HCT116 (cell line): ENCODE results near the gene SLC25A51. TPM values are rescaled to one million over a fixed set of nuclear protein-coding genes. Genes with fewer than 3 reads are reported as not detected.
A peak's percentile ranks its signal among the peaks of the same experiment; 100 is the strongest.

Experiments used
- ATAC-seq: fragments of 200-7000 bp; cut with Tn5 transposase; 2 replicates; pipeline ENCODE4 v1.9.1; 2020; ENCODE audit warnings: mild to moderate bottlenecking, moderate library complexity
- BruUV-seq: library from RNA; stranded (reverse); fragments of 400-500 nt; replicated peaks from 2 replicates; lab custom pipeline; 2021; lab: Mats Ljungman, UMichigan
- CTCF ChIA-PET: fragments of 300-600 bp; sonication (Branson Sonifier 250); formaldehyde crosslinking; loops from one replicate; lab custom pipeline; 2021; ENCODE audit warnings: antibody characterized with exemption; lab: Charles Lee
- POLR2A ChIA-PET: fragments of 300-600, 350-600 bp; sonication (Branson Sonifier 250); formaldehyde crosslinking; loops from one replicate; lab custom pipeline; 2021; ENCODE audit warnings: antibody characterized with exemption; lab: Charles Lee
- RAD21 ChIA-PET, 2 experiments: fragments of 300-600 bp; sonication (Branson Sonifier 250); formaldehyde crosslinking; loops; one replicate each; lab custom pipeline; 2023; ENCODE audit warnings: low total read pairs in 2 of 2; ENCODE audit not compliant: uncharacterized antibody in 2 of 2, unreplicated experiment in 2 of 2, low non-redundant PET in 1 of 2; lab: Charles Lee
- DNase-seq: peaks from one replicate; pipeline ENCODE4 v3.0.0-alpha.2; 2010; ENCODE audit warnings: low read depth, low spot score
- H2AFZ ChIP-seq: fragments of 200-600 bp; shearing (Covaris generic), sonication (generic); 2 replicates; pipeline ENCODE4 v1.6.1; 2017; ENCODE audit warnings: low read depth, mixed run types, mixed read lengths, antibody characterized with exemption, low read length; ENCODE audit not compliant: poor library complexity, severe bottlenecking
- H3K27ac ChIP-seq: 2 replicates; pipeline ENCODE4 v1.5.1; 2012; ENCODE audit warnings: low read depth, low read length
- H3K27me3 ChIP-seq: fragments of 200-600 bp; sonication (generic); 2 replicates; pipeline ENCODE4 v1.6.1; 2016; ENCODE audit warnings: mixed run types, low read length, mixed read lengths; ENCODE audit not compliant: insufficient read depth
- H3K36me3 ChIP-seq, 2 experiments: fragments of 200-500 bp in 1 of 2; fragments of 200-600 bp in 1 of 2; sonication (Bioruptor generic) in 1 of 2; sonication (generic) in 1 of 2; 2 replicates each; pipeline versions ENCODE4 v1.5.1 to v1.6.1; 2014 to 2016; ENCODE audit warnings: low read length in 2 of 2, inconsistent platforms in 1 of 2, mixed read lengths in 1 of 2, mixed run types in 1 of 2; ENCODE audit not compliant: insufficient read depth in 2 of 2, control insufficient read depth in 1 of 2
- H3K4me1 ChIP-seq, 2 experiments: fragments of 200-600 bp in 1 of 2; sonication (generic) in 1 of 2; 2 replicates each; pipeline versions ENCODE4 v1.5.1 to v1.6.1; 2012 to 2017; ENCODE audit warnings: low read length in 2 of 2, inconsistent platforms in 1 of 2, mild to moderate bottlenecking in 1 of 2, mixed read lengths in 1 of 2, mixed run types in 1 of 2, moderate library complexity in 1 of 2; ENCODE audit not compliant: insufficient read depth in 2 of 2, control insufficient read depth in 1 of 2
- H3K4me2 ChIP-seq: fragments of 200-600 bp; sonication (generic); 2 replicates; pipeline ENCODE4 v1.6.1; 2017; ENCODE audit warnings: mixed run types, low read length, mixed read lengths
- H3K4me3 ChIP-seq, 2 experiments: fragments of 200-600 bp in 1 of 2; sonication (generic) in 1 of 2; replicated peaks in 1 of 2; 2 replicates each; pipeline ENCODE4 v1.5.1; 2011 to 2016; ENCODE audit warnings: low read length in 2 of 2, control low read depth in 1 of 2, low read depth in 1 of 2, mild to moderate bottlenecking in 1 of 2, mixed read lengths in 1 of 2, mixed run types in 1 of 2
- H3K79me2 ChIP-seq: fragments of 200-600 bp; sonication (generic); 2 replicates; pipeline ENCODE4 v1.6.1; 2017; ENCODE audit warnings: mild to moderate bottlenecking, mixed run types, low read length, moderate library complexity, mixed read lengths; ENCODE audit not compliant: insufficient read depth
- H3K9ac ChIP-seq: fragments of 200-600 bp; sonication (generic); 2 replicates; pipeline ENCODE4 v1.6.1; 2016; ENCODE audit warnings: low read length, mixed read lengths
- H3K9me2 ChIP-seq: fragments of 200-600 bp; sonication (generic), shearing (Covaris generic); 2 replicates; pipeline ENCODE4 v1.6.1; 2017; ENCODE audit warnings: mixed run types, mild to moderate bottlenecking, moderate library complexity; ENCODE audit not compliant: insufficient read depth
- H3K9me3 ChIP-seq, 2 experiments: fragments of 200-500 bp in 1 of 2; fragments of 200-600 bp in 1 of 2; sonication (Bioruptor generic) in 1 of 2; sonication (generic) in 1 of 2; 2 replicates each; pipeline ENCODE4 v1.6.1; 2014 to 2017; ENCODE audit warnings: low read length in 2 of 2, mixed read lengths in 2 of 2, inconsistent platforms in 1 of 2, low read depth in 1 of 2, mild to moderate bottlenecking in 1 of 2, mixed run types in 1 of 2, moderate library complexity in 1 of 2; ENCODE audit not compliant: control insufficient read depth in 1 of 2, insufficient read depth in 1 of 2
- H4K20me1 ChIP-seq: fragments of 200-600 bp; sonication (generic), shearing (Covaris generic); 2 replicates; pipeline ENCODE4 v1.6.1; 2017; ENCODE audit warnings: mixed run types, mild to moderate bottlenecking, moderate library complexity; ENCODE audit not compliant: insufficient read depth
- ATF3 ChIP-seq: IDR thresholded peaks from 2 replicates; pipeline ENCODE4 v1.6.1; 2012
- CEBPB ChIP-seq: IDR thresholded peaks from 2 replicates; pipeline ENCODE4 v1.6.1; 2012; ENCODE audit warnings: low read depth
- CTCF ChIP-seq, 3 experiments: fragments of 200-600 bp in 1 of 3; sonication (generic) in 1 of 3; IDR thresholded peaks in 2 of 3; conservative IDR thresholded peaks in 1 of 3; 2 replicates each; pipeline ENCODE4 v1.5.1; 2012 to 2017; ENCODE audit warnings: low read depth in 2 of 3, low read length in 2 of 3, antibody characterized with exemption in 1 of 3, borderline replicate concordance in 1 of 3, control low read depth in 1 of 3, mild to moderate bottlenecking in 1 of 3, mixed read lengths in 1 of 3, mixed run types in 1 of 3, moderate library complexity in 1 of 3; ENCODE audit not compliant: insufficient read depth in 1 of 3
- EGR1 ChIP-seq: IDR thresholded peaks from 2 replicates; pipeline ENCODE4 v1.6.1; 2012; ENCODE audit warnings: low read depth
- ELF1 ChIP-seq: IDR thresholded peaks from 2 replicates; pipeline ENCODE4 v1.6.1; 2012; ENCODE audit warnings: low read depth, borderline replicate concordance
- JUND ChIP-seq: IDR thresholded peaks from 2 replicates; pipeline ENCODE4 v1.6.1; 2012
- POLR2AphosphoS5 ChIP-seq: IDR thresholded peaks from 2 replicates; pipeline ENCODE4 v1.6.1; 2011; ENCODE audit warnings: mild to moderate bottlenecking, low read depth, low read length, moderate library complexity
- SIN3A ChIP-seq: IDR thresholded peaks from 2 replicates; pipeline ENCODE4 v1.6.1; 2012; ENCODE audit warnings: low read depth
- SP1 ChIP-seq: IDR thresholded peaks from 2 replicates; pipeline ENCODE4 v1.6.1; 2012; ENCODE audit warnings: low read depth
- TCF7L2 ChIP-seq: IDR thresholded peaks from 2 replicates; pipeline ENCODE4 v1.7.0; 2011; ENCODE audit warnings: borderline replicate concordance, inconsistent platforms; ENCODE audit not compliant: insufficient read depth, insufficient read length; ENCODE audit errors: extremely low read depth
- YY1 ChIP-seq: IDR thresholded peaks from 2 replicates; pipeline ENCODE4 v1.6.1; 2011; ENCODE audit warnings: low read length, low read depth, moderate library complexity, mild to moderate bottlenecking; ENCODE audit not compliant: insufficient replicate concordance; ENCODE audit errors: extremely low read depth
- ZBTB33 ChIP-seq: IDR thresholded peaks from 2 replicates; pipeline ENCODE4 v1.6.1; 2011; ENCODE audit warnings: mild to moderate bottlenecking, low read length, moderate library complexity; ENCODE audit not compliant: insufficient replicate concordance; ENCODE audit errors: extremely low read depth
- ZFX ChIP-seq: fragments of 450-650 bp; IDR thresholded peaks from 2 replicates; pipeline ENCODE4 v1.6.1; 2017
- intact Hi-C: fragments of 100-400 bp; cut with micrococcal nuclease; formaldehyde crosslinking; loops from 2 replicates; pipeline ENCODE4 v1.10.0; 2022
- total RNA-seq: library from RNA; stranded (reverse); gene quantifications from one replicate; pipeline ENCODE4 v1.2.1, GENCODE V29; 2021; ENCODE audit not compliant: unreplicated experiment
- TF ChIP-seq, protein P1 (sequence below): IDR thresholded peaks from 2 replicates; pipeline ENCODE4 v1.6.1; 2012

SLC25A51 gene
- total RNA-seq, 1 experiment from 2014 or later, result 27.3 TPM

DNA sequence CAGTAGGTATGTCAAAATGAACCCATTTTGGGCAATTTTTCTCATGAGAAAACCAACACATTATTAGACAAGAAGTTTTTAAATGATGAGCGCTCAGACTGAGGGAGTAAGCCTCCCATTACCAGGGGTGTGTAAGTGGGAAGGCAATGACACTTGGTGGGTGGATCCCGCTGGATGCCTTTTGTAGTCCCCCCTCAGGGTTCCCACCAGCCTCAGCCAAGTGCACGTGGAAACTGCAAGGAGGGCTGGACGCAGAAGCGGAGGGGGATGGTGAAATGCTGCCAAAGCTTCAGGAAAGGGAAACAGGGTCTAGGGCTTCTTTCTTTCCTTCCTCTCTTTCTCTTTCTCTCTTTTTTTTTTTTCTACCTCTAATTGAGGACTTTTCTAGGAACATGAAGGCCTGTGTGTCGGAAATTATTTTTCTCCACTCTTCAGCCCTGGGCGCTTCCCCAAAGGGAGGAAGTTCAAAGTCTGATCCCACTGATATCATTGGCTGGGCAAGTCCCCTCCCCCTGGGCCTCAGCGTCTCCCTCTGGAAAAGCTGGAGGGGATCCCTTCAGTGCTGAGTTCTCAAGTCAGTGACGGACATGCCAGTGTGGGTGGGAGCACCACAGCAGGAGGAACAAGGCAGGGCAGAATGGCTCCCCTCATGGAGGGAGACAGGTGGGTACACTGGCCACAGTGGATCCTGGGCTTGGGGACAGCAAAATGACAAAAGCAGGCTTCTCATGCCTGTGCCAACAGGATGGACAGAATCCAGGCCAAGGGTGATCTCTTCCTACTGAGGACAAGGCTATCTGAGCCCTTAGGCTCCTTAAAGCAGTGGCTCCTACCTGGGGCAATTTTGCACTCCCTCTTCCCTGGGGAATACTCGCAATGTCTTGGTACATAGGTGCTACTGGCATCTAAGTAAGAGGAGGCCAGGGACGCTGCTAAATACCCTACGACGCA lies 23.9 kb upstream of the SLC25A51 start:
- DNase-seq (no peak), ATAC-seq (no peak)
- Histone ChIP-seq H3K4me1 (peaks cover 46 to 62% of the 10 kb centered on the region in 2 experiments), H3K9ac (no peak overlapping the region), H3K27ac (no peak overlapping the region), H3K27me3 (no peaks in the 10 kb centered on the region), H4K20me1 (no peaks in the 10 kb centered on the region), H3K9me3 (no peaks in the 10 kb centered on the region), H3K36me3 (no peaks in the 10 kb centered on the region), H3K79me2 (peaks cover 13% of the 10 kb centered on the region; the same call in 1 of the 2 replicates), H3K4me3 (no peak overlapping the region), H2AFZ (no peak overlapping the region), H3K9me2 (no peaks in the 10 kb centered on the region), H3K4me2 (peak overlapping the region; percentile 78; the same call in 1 of the 2 replicates)
- ChIA-PET POLR2A (no interaction called here), RAD21 (interaction anchor here in 1 of 2 experiments (0.5 kb wide), 1 partner anchor 93 kb away, joined by 5 read pairs; no protein-coding TSS in a partner anchor), CTCF (no interaction called here)
- intact Hi-C loops, result loop anchor here (5.0 kb wide), 1 partner anchor 159 kb away; no protein-coding TSS in a partner anchor
- TF ChIP-seq TCF7L2 (no peak), JUND (no peak), CEBPB (no peak), SIN3A (no peak)
- BruUV-seq, result no TSS peak

- H3K27me3 ChIP-seq, result no peaks in the 10 kb centered on the region
- H3K9me2 ChIP-seq, result no peaks in the 10 kb centered on the region
- H3K79me2 ChIP-seq, result peaks cover 13% of the 10 kb centered on the region; the same call in 1 of the 2 replicates
- H3K36me3 ChIP-seq, result no peaks in the 10 kb centered on the region
- ATAC-seq (no peak), DNase-seq (no peak)
- no peak overlapping the region for H3K9ac ChIP-seq
- no peak overlapping the region for H2AFZ ChIP-seq
- intact Hi-C loops, result loop anchor here (5.0 kb wide), 1 partner anchor 160 kb away; no protein-coding TSS in a partner anchor
- ChIA-PET POLR2A (no interaction called here), CTCF (no interaction called here), RAD21 (no interaction called here)
- H4K20me1 ChIP-seq, result no peaks in the 10 kb centered on the region
- no peaks in the 10 kb centered on the region for H3K9me3 ChIP-seq
- H3K27ac ChIP-seq, result peak overlapping the region; percentile 13; the same call in 1 of the 2 replicates
- H3K4me1 ChIP-seq, result peaks cover 46 to 62% of the 10 kb centered on the region in 2 experiments
- BruUV-seq, result no TSS peak
- H3K4me2 ChIP-seq, result peak overlapping the region; percentile 78
- no peak overlapping the region for H3K4me3 ChIP-seq
- no peak for TF ChIP-seq ZBTB33
- no peak for TF ChIP-seq JUND
- no peak for TF ChIP-seq SP1
- TF ChIP-seq EGR1, result no peak
- no peak for TF ChIP-seq POLR2AphosphoS5
- no peak for TF ChIP-seq CTCF (IDR thresholded peaks at IDR 0.05 in 2 of 3, conservative IDR thresholded peaks at IDR 0.05 in 1 of 3; ENCODE audit: borderline replicate concordance in 1 of 3, insufficient read depth in 1 of 3, low read depth in 2 of 3, low read length in 2 of 3)
- no peak for TF ChIP-seq TCF7L2
- TF ChIP-seq, protein P1, sequence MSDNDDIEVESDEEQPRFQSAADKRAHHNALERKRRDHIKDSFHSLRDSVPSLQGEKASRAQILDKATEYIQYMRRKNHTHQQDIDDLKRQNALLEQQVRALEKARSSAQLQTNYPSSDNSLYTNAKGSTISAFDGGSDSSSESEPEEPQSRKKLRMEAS, result no peak
- no peak for TF ChIP-seq YY1
- TF ChIP-seq ZFX, result no peak
- no peak for TF ChIP-seq ELF1
- TF ChIP-seq ATF3, result no peak
Measured at GRCh38 chr9:37927132-37927531, 23.2 kb upstream of the SLC25A51 start.
